PC-9 (cell line): Measurements from ENCODE around the gene ZNF513.

Source experiments
- EZH2 ChIP-seq: fragments of 200-600 bp; sonication (generic); IDR thresholded peaks from 2 replicates; pipeline ENCODE4 v1.8.0; 2017; ENCODE audit warnings: antibody characterized with exemption, low read depth
- TF ChIP-seq, protein P1 (sequence below): fragments of 200-600 bp; sonication (generic); conservative IDR thresholded peaks from 2 replicates; pipeline ENCODE4 v1.6.1; 2017; ENCODE audit warnings: mixed run types, antibody characterized with exemption, mild to moderate bottlenecking, moderate library complexity

- TF ChIP-seq, protein P1, sequence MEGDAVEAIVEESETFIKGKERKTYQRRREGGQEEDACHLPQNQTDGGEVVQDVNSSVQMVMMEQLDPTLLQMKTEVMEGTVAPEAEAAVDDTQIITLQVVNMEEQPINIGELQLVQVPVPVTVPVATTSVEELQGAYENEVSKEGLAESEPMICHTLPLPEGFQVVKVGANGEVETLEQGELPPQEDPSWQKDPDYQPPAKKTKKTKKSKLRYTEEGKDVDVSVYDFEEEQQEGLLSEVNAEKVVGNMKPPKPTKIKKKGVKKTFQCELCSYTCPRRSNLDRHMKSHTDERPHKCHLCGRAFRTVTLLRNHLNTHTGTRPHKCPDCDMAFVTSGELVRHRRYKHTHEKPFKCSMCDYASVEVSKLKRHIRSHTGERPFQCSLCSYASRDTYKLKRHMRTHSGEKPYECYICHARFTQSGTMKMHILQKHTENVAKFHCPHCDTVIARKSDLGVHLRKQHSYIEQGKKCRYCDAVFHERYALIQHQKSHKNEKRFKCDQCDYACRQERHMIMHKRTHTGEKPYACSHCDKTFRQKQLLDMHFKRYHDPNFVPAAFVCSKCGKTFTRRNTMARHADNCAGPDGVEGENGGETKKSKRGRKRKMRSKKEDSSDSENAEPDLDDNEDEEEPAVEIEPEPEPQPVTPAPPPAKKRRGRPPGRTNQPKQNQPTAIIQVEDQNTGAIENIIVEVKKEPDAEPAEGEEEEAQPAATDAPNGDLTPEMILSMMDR: no peak
- TF ChIP-seq EZH2: no peak
Measured at GRCh38 chr2:27398962-27399361, 18.4 kb upstream of the ZNF513 start.
